Measurements from ENCODE around the gene UGDH.

DNA sequence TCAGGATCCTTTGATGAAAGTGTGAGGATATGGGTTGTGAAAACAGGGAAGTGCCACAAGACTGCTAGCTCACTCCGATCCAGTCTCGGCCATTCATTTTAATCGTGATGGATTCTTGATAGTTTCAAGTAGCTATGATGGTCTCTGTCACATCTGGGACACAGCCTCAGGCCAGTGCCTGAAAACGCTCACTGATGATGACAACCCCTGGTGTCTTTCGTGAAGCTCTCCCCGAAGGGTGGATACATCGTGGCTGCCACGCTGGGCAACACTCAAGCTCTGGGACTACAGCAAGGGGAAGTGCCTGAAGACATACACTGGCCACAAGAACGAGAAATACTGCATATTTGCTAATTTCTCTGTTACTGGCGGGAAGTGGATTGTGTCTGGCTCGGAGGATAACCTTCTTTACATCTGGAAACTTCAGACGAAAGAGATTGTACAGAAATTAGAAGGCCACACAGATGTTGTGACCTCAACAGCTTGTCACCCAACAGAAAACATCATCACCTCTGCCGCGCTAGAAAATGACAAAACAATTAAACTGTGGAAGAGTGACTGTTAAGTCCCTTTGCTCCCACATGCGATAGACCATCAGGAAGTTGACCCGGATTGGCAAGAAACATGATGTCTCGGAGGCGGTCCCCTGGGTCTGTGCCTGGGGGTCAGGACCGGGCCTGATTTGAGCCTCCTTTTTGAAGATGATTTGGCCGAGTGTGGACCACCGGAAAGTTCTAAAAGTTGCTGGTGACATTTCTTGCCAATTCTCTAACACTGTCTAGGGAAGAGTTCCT lies 46.1 kb downstream of the UGDH start:
- TF ChIP-seq EZH2 (IDR thresholded peaks at IDR 0.05; ENCODE audit: borderline replicate concordance, low read depth, low read length, poor library complexity, severe bottlenecking), result no peak
- TF ChIP-seq, protein P1, sequence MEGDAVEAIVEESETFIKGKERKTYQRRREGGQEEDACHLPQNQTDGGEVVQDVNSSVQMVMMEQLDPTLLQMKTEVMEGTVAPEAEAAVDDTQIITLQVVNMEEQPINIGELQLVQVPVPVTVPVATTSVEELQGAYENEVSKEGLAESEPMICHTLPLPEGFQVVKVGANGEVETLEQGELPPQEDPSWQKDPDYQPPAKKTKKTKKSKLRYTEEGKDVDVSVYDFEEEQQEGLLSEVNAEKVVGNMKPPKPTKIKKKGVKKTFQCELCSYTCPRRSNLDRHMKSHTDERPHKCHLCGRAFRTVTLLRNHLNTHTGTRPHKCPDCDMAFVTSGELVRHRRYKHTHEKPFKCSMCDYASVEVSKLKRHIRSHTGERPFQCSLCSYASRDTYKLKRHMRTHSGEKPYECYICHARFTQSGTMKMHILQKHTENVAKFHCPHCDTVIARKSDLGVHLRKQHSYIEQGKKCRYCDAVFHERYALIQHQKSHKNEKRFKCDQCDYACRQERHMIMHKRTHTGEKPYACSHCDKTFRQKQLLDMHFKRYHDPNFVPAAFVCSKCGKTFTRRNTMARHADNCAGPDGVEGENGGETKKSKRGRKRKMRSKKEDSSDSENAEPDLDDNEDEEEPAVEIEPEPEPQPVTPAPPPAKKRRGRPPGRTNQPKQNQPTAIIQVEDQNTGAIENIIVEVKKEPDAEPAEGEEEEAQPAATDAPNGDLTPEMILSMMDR (conservative IDR thresholded peaks at IDR 0.05; ENCODE audit: low read depth, low read length), result no peak

Data from A673 (cell line).